Mesendoderm (in vitro differentiated cells): ENCODE results near the gene ECSIT.
"Not testable (repeated sequence)": the region's sequence is repeated elsewhere in the genome, so short reads cannot be mapped to it uniquely, and the experiment has no call there.

ENCODE experiments used
- DNase-seq: peaks from one replicate; pipeline ENCODE4 v3.0.0; 2013
- H2AK5ac ChIP-seq: 2 replicates; pipeline ENCODE4 v1.6.1; 2013; ENCODE audit warnings: low read length, inconsistent platforms
- H2BK120ac ChIP-seq: 2 replicates; pipeline ENCODE4 v1.6.1; 2013; ENCODE audit warnings: low read depth, mild to moderate bottlenecking, low read length, moderate library complexity, mixed read lengths
- H2BK15ac ChIP-seq: replicated peaks from 2 replicates; pipeline ENCODE4 v1.6.1; 2013; ENCODE audit warnings: low read depth, mild to moderate bottlenecking, moderate library complexity
- H2BK5ac ChIP-seq: 2 replicates; pipeline ENCODE4 v1.6.1; 2013; ENCODE audit warnings: low read length, inconsistent platforms
- H3K18ac ChIP-seq: 2 replicates; pipeline ENCODE4 v1.6.1; 2013; ENCODE audit warnings: mild to moderate bottlenecking, low read length, mixed read lengths
- H3K23ac ChIP-seq: one replicate; pipeline ENCODE4 v1.6.1; 2013; ENCODE audit warnings: low read length
- H3K27ac ChIP-seq: 2 replicates; pipeline ENCODE4 v1.5.1; 2013; ENCODE audit warnings: low read depth, mild to moderate bottlenecking, inconsistent platforms, low read length, moderate library complexity
- H3K27me3 ChIP-seq: 2 replicates; pipeline ENCODE4 v1.6.1; 2013; ENCODE audit warnings: low read length, control low read depth, mild to moderate bottlenecking, inconsistent platforms; ENCODE audit not compliant: insufficient read depth, poor library complexity
- H3K36me3 ChIP-seq: 2 replicates; pipeline ENCODE4 v1.6.1; 2013; ENCODE audit warnings: low read length, inconsistent platforms; ENCODE audit not compliant: control insufficient read depth, insufficient read depth
- H3K4ac ChIP-seq: one replicate; pipeline ENCODE4 v1.6.1; 2013; ENCODE audit warnings: low read depth, mild to moderate bottlenecking, low read length, moderate library complexity
- H3K4me1 ChIP-seq: 2 replicates; pipeline ENCODE4 v1.6.1; 2013; ENCODE audit warnings: low read depth, low read length, inconsistent platforms; ENCODE audit not compliant: control insufficient read depth
- H3K4me2 ChIP-seq: 2 replicates; pipeline ENCODE4 v1.6.1; 2013; ENCODE audit warnings: low read length
- H3K4me3 ChIP-seq: 2 replicates; pipeline ENCODE4 v1.5.1; 2013; ENCODE audit warnings: mild to moderate bottlenecking, low read length
- H3K56ac ChIP-seq: one replicate; pipeline ENCODE4 v1.6.1; 2013; ENCODE audit warnings: low read length
- H3K79me1 ChIP-seq: 2 replicates; pipeline ENCODE4 v1.6.1; 2013; ENCODE audit warnings: low read length, inconsistent platforms
- H3K79me2 ChIP-seq: 2 replicates; pipeline ENCODE4 v1.6.1; 2013; ENCODE audit warnings: mild to moderate bottlenecking, low read length; ENCODE audit not compliant: control insufficient read depth, insufficient read depth
- H3K9ac ChIP-seq: 2 replicates; pipeline ENCODE4 v1.6.1; 2013; ENCODE audit warnings: low read length, inconsistent platforms
- H4K5ac ChIP-seq: one replicate; pipeline ENCODE4 v1.6.1; 2013; ENCODE audit warnings: low read length
- H4K8ac ChIP-seq: one replicate; pipeline ENCODE4 v1.6.1; 2013; ENCODE audit warnings: low read depth, mild to moderate bottlenecking, control low read depth, low read length, moderate library complexity
- WGBS: extraction: QIAGEN DNeasy Blood & Tissue Kit; methylation state at CpG from one replicate; pipeline ENCODE4 v1.1.7; 2013; ENCODE audit warnings: low lambda C conversion rate, missing lambda C conversion rate; ENCODE audit not compliant: insufficient coverage; ENCODE audit errors: extremely low coverage; 5-methylcytosine and 5-hydroxymethylcytosine counted together

ECSIT gene

GRCh38 chr19:11573354-11573753, 44.4 kb upstream of the ECSIT start:
- not testable (repeated sequence) for H2BK15ac ChIP-seq, H3K4me3 ChIP-seq, H2BK120ac ChIP-seq, H3K4ac ChIP-seq, H3K36me3 ChIP-seq, H3K79me2 ChIP-seq, H3K4me2 ChIP-seq, H3K27me3 ChIP-seq, DNase-seq, H3K23ac ChIP-seq, H4K8ac ChIP-seq, H3K9ac ChIP-seq, H2AK5ac ChIP-seq, H3K4me1 ChIP-seq, H3K79me1 ChIP-seq, H3K27ac ChIP-seq, H3K18ac ChIP-seq, H3K56ac ChIP-seq, H4K5ac ChIP-seq, H2BK5ac ChIP-seq
- WGBS, result no CpG with 5 or more reads among the region's 6 CpGs

DNA sequence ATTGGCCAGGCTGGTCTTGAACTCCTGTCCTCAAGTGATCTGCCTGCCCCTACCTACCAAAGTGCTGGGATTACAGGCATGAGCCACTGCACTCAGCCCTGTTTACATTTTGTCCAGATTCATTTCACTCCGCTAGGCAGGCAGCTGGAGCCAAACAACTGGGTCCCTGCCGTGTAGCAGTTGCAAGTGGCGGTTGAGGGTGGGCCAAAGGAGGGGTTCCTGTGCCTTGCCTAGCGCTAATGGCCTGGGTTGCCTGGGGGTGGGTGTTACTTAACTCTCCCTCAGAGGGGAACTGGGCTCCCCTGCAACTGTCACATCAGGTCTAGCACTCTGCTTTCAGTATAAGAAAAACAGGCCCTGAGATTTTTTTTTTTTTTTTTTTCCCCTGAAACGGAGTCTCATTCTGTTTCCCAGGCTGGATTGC, 41.1 kb upstream of the ECSIT start:
- H2BK15ac ChIP-seq, result no peak overlapping the region
- H3K56ac ChIP-seq, result no peak overlapping the region
- H4K5ac ChIP-seq, result no peak overlapping the region
- H3K79me1 ChIP-seq, result no peaks in the 10 kb centered on the region
- DNase-seq, result no peak
- H2BK5ac ChIP-seq, result no peak overlapping the region
- no peak overlapping the region for H2AK5ac ChIP-seq
- no peak overlapping the region for H3K4me2 ChIP-seq
- H4K8ac ChIP-seq, result no peak overlapping the region
- no peak overlapping the region for H3K4ac ChIP-seq
- no peak overlapping the region for H2BK120ac ChIP-seq
- H3K27me3 ChIP-seq, result no peaks in the 10 kb centered on the region
- no peaks in the 10 kb centered on the region for H3K4me1 ChIP-seq
- H3K9ac ChIP-seq, result no peak overlapping the region
- H3K27ac ChIP-seq, result no peak overlapping the region
- WGBS, result no CpG with 5 or more reads among the region's 5 CpGs
- no peaks in the 10 kb centered on the region for H3K36me3 ChIP-seq
- H3K18ac ChIP-seq, result no peak overlapping the region
- no peak overlapping the region for H3K4me3 ChIP-seq
- H3K79me2 ChIP-seq, result no peaks in the 10 kb centered on the region
- no peak overlapping the region for H3K23ac ChIP-seq

- WGBS, result no CpG with 5 or more reads among the region's 2 CpGs
- H3K9ac ChIP-seq, result no peak overlapping the region
Measured at GRCh38 chr19:11566164-11566563, 37.2 kb upstream of the ECSIT start.

DNA sequence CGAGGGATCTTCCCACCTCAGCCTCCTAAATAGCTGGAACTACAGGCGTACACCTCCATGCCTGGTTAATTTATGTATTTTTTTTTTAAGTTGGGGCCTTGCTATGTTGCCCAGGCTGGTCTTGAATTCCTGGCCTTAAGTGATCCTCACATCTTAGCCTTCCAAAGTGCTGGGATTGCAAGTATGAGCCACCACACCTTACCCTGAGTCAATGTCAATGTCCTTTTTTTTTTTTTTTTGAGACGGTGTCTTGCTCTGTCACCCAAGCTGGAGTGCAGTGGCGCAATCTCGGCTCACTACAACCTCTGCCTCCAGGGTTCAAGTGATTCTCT, 36.7 kb upstream of the ECSIT start:
- H3K18ac ChIP-seq, H3K56ac ChIP-seq, H2BK5ac ChIP-seq, H3K23ac ChIP-seq, DNase-seq, H2BK15ac ChIP-seq, H3K36me3 ChIP-seq, H4K5ac ChIP-seq, H3K4ac ChIP-seq, H3K4me3 ChIP-seq, H3K4me2 ChIP-seq, H3K79me2 ChIP-seq, H2AK5ac ChIP-seq, H3K27me3 ChIP-seq, H3K9ac ChIP-seq, H2BK120ac ChIP-seq, H3K79me1 ChIP-seq, H3K27ac ChIP-seq, H3K4me1 ChIP-seq, H4K8ac ChIP-seq: not testable (repeated sequence)
- no CpG with 5 or more reads among the region's 5 CpGs for WGBS

More at GRCh38 chr19:11566164-11566563, 37.2 kb upstream of the ECSIT start:
- Histone ChIP-seq H4K8ac (no peak overlapping the region), H3K4me2 (no peak overlapping the region), H2BK15ac (no peak overlapping the region), H3K23ac (no peak overlapping the region), H2AK5ac (no peak overlapping the region), H3K4me1 (no peaks in the 10 kb centered on the region), H3K79me2 (no peaks in the 10 kb centered on the region), H3K4me3 (no peak overlapping the region), H3K36me3 (no peaks in the 10 kb centered on the region), H3K4ac (no peak overlapping the region), H3K27ac (no peak overlapping the region), H3K79me1 (no peaks in the 10 kb centered on the region), H2BK120ac (no peak overlapping the region), H3K27me3 (no peaks in the 10 kb centered on the region), H2BK5ac (no peak overlapping the region), H3K56ac (no peak overlapping the region), H4K5ac (no peak overlapping the region), H3K18ac (no peak overlapping the region)
- no peak for DNase-seq

DNA sequence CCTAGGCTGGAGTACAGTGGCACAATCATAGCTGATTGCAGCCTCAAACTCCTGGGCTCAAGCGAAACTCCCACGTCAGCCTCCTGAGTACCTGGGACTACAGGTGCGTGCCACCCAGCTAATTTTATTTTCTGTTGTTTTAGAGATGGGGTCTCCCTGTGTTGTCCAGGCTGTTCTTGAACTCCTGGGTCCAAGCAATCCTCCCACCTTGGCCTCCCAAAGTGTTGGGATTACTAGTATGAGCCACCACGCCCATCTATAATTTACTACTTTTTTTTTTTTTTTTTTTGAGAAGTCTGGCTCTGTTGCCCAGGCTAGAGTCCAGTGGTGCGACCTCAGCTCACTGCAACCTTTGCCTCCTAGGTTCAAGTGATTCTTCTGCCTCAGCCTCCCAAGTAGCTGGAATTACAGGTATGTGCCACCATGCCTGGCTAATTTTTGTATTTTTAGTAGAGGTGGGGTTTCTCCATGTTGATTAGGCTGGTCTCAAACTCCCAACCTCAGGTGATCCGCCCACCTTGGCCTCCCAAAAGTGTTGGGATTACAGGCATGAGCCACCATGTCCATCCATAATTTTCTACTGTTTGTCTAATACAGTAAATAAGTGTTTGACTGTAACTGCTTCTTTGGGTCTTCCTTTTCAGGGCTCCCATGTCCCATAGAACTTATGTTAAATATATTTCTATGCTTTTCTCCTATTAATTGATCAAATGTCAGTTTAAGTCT, 35.3 kb upstream of the ECSIT start:
- not testable (repeated sequence) for H3K4me3 ChIP-seq, H3K27me3 ChIP-seq, H3K9ac ChIP-seq, H3K18ac ChIP-seq, H3K79me1 ChIP-seq, H3K23ac ChIP-seq, H3K79me2 ChIP-seq, H4K8ac ChIP-seq, H2BK120ac ChIP-seq, H3K56ac ChIP-seq, H2BK5ac ChIP-seq, H2BK15ac ChIP-seq, H3K36me3 ChIP-seq, H4K5ac ChIP-seq, H3K27ac ChIP-seq, H2AK5ac ChIP-seq, H3K4me1 ChIP-seq, H3K4ac ChIP-seq, H3K4me2 ChIP-seq, DNase-seq
- WGBS, result no CpG with 5 or more reads among the region's 6 CpGs

GRCh38 chr19:11563532-11563931, 34.6 kb upstream of the ECSIT start:
- H3K27me3 ChIP-seq, result no peaks in the 10 kb centered on the region
- H3K4me2 ChIP-seq, result no peak overlapping the region
- no peak overlapping the region for H2BK120ac ChIP-seq
- H2AK5ac ChIP-seq, result no peak overlapping the region
- no peak overlapping the region for H3K4ac ChIP-seq
- H3K23ac ChIP-seq, result no peak overlapping the region
- no peaks in the 10 kb centered on the region for H3K79me1 ChIP-seq
- H4K8ac ChIP-seq, result no peak overlapping the region
- no peaks in the 10 kb centered on the region for H3K36me3 ChIP-seq
- H3K4me1 ChIP-seq, result no peaks in the 10 kb centered on the region
- H3K4me3 ChIP-seq, result no peak overlapping the region
- no peak overlapping the region for H4K5ac ChIP-seq
- peaks cover 4% of the 10 kb centered on the region for H3K79me2 ChIP-seq
- H3K9ac ChIP-seq, result no peak overlapping the region
- H3K27ac ChIP-seq, result no peak overlapping the region
- no peak for DNase-seq
- H2BK5ac ChIP-seq, result no peak overlapping the region
- H3K56ac ChIP-seq, result no peak overlapping the region
- no peak overlapping the region for H3K18ac ChIP-seq
- WGBS, result no CpG with 5 or more reads among the region's 8 CpGs
- H2BK15ac ChIP-seq, result no peak overlapping the region
